Spleen (tissue), 11 donors: ENCODE data around the gene NCOA1. TPM values are rescaled to one million over a fixed set of nuclear protein-coding genes. Genes with fewer than 3 reads are reported as not detected.

Experiments
- DNase-seq: peaks from one replicate; pipeline ENCODE4 v3.0.0-alpha.2; 2020
- H3K27ac ChIP-seq, 8 donors: fragments of 200-600 bp; sonication (generic) in 7 of 8; 1 replicate in 4 of 8; 2 replicates in 4 of 8; pipeline versions ENCODE4 v1.5.0 to v1.8.0; 2016 to 2021; ENCODE audit warnings: inconsistent platforms in 4 of 8, mild to moderate bottlenecking in 4 of 8, moderate library complexity in 1 of 8
- H3K27me3 ChIP-seq, 7 donors: fragments of 200-600 bp; sonication (generic) in 6 of 7; replicated peaks in 1 of 7; 1 replicate in 4 of 7; 2 replicates in 3 of 7; pipeline versions ENCODE4 v1.5.0 to v1.8.0; 2016 to 2021; ENCODE audit warnings: inconsistent platforms in 3 of 7, mild to moderate bottlenecking in 1 of 7
- H3K36me3 ChIP-seq, 6 donors: fragments of 200-600 bp; sonication (generic) in 5 of 6; 1 replicate in 4 of 6; 2 replicates in 2 of 6; pipeline versions ENCODE4 v1.5.0 to v1.8.0; 2016 to 2021; ENCODE audit warnings: inconsistent platforms in 2 of 6
- H3K4me1 ChIP-seq, 6 donors: fragments of 200-600 bp; sonication (generic) in 5 of 6; 1 replicate in 3 of 6; 2 replicates in 3 of 6; pipeline versions ENCODE4 v1.5.0 to v1.8.0; 2016 to 2021; ENCODE audit warnings: inconsistent platforms in 3 of 6
- H3K4me3 ChIP-seq, 8 donors: fragments of 200-600 bp; sonication (generic) in 7 of 8; 1 replicate in 4 of 8; 2 replicates in 4 of 8; pipeline versions ENCODE4 v1.5.0 to v1.8.0; 2016 to 2021; ENCODE audit warnings: inconsistent platforms in 4 of 8, mild to moderate bottlenecking in 4 of 8, moderate library complexity in 2 of 8
- H3K9me3 ChIP-seq, 8 donors: fragments of 200-600 bp; sonication (generic) in 7 of 8; 1 replicate in 4 of 8; 2 replicates in 4 of 8; pipeline versions ENCODE4 v1.5.0 to v1.8.0; 2016 to 2021; ENCODE audit warnings: inconsistent platforms in 4 of 8
- CTCF ChIP-seq, 11 experiments: fragments of 200-600 bp in 7 of 11; fragments of 450-650 bp in 4 of 11; sonication (generic) in 4 of 11; IDR thresholded peaks in 8 of 11; conservative IDR thresholded peaks in 3 of 11; 1 replicate in 7 of 11; 2 replicates in 4 of 11; pipeline versions ENCODE4 v1.4.0 to v1.8.0; 2016 to 2021; ENCODE audit warnings: antibody characterized with exemption in 11 of 11, inconsistent platforms in 4 of 11, mild to moderate bottlenecking in 1 of 11
- POLR2A ChIP-seq, 3 donors: fragments of 450-650 bp; IDR thresholded peaks; one replicate each; pipeline ENCODE4 v1.5.1; 2017; ENCODE audit warnings: antibody characterized with exemption in 3 of 3, mild to moderate bottlenecking in 1 of 3
- POLR2AphosphoS5 ChIP-seq, 3 donors: sonication (generic); formaldehyde crosslinking; IDR thresholded peaks; one replicate each; pipeline ENCODE4 v1.5.1; 2017; ENCODE audit warnings: antibody characterized with exemption in 3 of 3
- WGBS, 5 donors: extraction: QIAGEN DNeasy Blood & Tissue Kit in 3 of 5; methylation state at CpG; one replicate each; pipeline versions ENCODE4 v1.1.5 to v1.1.7; 2013 to 2018; 5-methylcytosine and 5-hydroxymethylcytosine counted together
- intact Hi-C: fragments of 100-400 bp; cut with DNase I; formaldehyde crosslinking; loops from one replicate; pipeline ENCODE4 v1.15.0; 2023; ENCODE audit warnings: low total_unique reads
- polyA plus RNA-seq, 3 donors: library from polyadenylated mRNA; stranded (reverse); fragments of 200-250 nt; gene quantifications; one replicate each; pipeline ENCODE4 v1.2.1, GENCODE V29; 2013
- total RNA-seq, 7 donors: library from RNA; depleted of rRNA in 3 of 7; stranded (reverse); fragments of >200 nt in 3 of 7; fragmentation: NEBNext Ultra II Directional in 4 of 7; extraction: Animal tissue kit (Norgen Biotek cat#: 25700) in 4 of 7; gene quantifications; one replicate each; pipeline versions ENCODE4 v1.1.0 to v1.2.1, GENCODE V29; 2016 to 2021
- donor health status: healthy with polysubstance abuse.
- donor health status: DM: no; HTN: no; CAD: no; lungs with moderate emphysema.
- donor health status: DM: no; HTN: no; CAD: no.
- donor health status: Bipolar disorder and iron deficiency.
- donor health status: healthy.
- donor health status: DM: no; HTN: no; CAD: no.
- donor health status: DM: yes; HTN: yes; CAD: no.

The NCOA1 gene
- total and polyA plus RNA-seq, 10 donors: 4.4 to 73.6 (median 54.4) TPM

GRCh38 chr2:24722141-24722790, 231.2 kb downstream of the NCOA1 start:
- no peaks in the 10 kb centered on the region for H3K27me3 ChIP-seq
- intact Hi-C loops: no loop called here
- peak overlapping the region in 1 of 8 donors; percentile 23 for H3K27ac ChIP-seq
- DNase-seq: no peak
- H3K4me1 ChIP-seq: peaks cover 0 to 9% (median 0%) of the 10 kb centered on the region in 6 donors
- H3K9me3 ChIP-seq: no peaks in the 10 kb centered on the region
- H3K4me3 ChIP-seq: no peak overlapping the region
- H3K36me3 ChIP-seq: peaks cover 0 to 32% (median 10%) of the 10 kb centered on the region in 6 donors
- WGBS, 5 donors: 87 to 95% (median 93%) methylated on average over 3 of the region's 3 CpGs
- no peak for TF ChIP-seq POLR2AphosphoS5 (IDR thresholded peaks at IDR 0.05)
- TF ChIP-seq POLR2A (IDR thresholded peaks at IDR 0.05): no peak
- TF ChIP-seq CTCF (IDR thresholded peaks at IDR 0.05 in 8 of 11, conservative IDR thresholded peaks at IDR 0.05 in 3 of 11): no peak

- no peaks in the 10 kb centered on the region for H3K27me3 ChIP-seq
- no peak overlapping the region for H3K27ac ChIP-seq
- H3K4me3 ChIP-seq: no peak overlapping the region
- WGBS, 5 donors: 91 to 95% (median 93%) methylated on average over 1 of the region's 1 CpG
- peaks cover 0 to 32% (median 10%) of the 10 kb centered on the region in 6 donors for H3K36me3 ChIP-seq
- H3K9me3 ChIP-seq: no peaks in the 10 kb centered on the region
- H3K4me1 ChIP-seq: peaks cover 0 to 9% (median 0%) of the 10 kb centered on the region in 6 donors
- DNase-seq: no peak
- TF ChIP-seq CTCF (IDR thresholded peaks at IDR 0.05 in 8 of 11, conservative IDR thresholded peaks at IDR 0.05 in 3 of 11): no peak
- TF ChIP-seq POLR2AphosphoS5 (IDR thresholded peaks at IDR 0.05): no peak
- no peak for TF ChIP-seq POLR2A (IDR thresholded peaks at IDR 0.05)
- intact Hi-C loops: no loop called here
Observed at GRCh38 chr2:24723191-24723590, 232.1 kb downstream of the NCOA1 start.

- no peaks in the 10 kb centered on the region for H3K9me3 ChIP-seq
- H3K4me1 ChIP-seq: peaks cover 0 to 9% (median 0%) of the 10 kb centered on the region in 6 donors
- H3K27me3 ChIP-seq: no peaks in the 10 kb centered on the region
- H3K36me3 ChIP-seq: peaks cover 0 to 32% (median 13%) of the 10 kb centered on the region in 6 donors
- TF ChIP-seq POLR2A (IDR thresholded peaks at IDR 0.05): no peak
- no peak for TF ChIP-seq POLR2AphosphoS5 (IDR thresholded peaks at IDR 0.05)
- no peak for TF ChIP-seq CTCF (IDR thresholded peaks at IDR 0.05 in 8 of 11, conservative IDR thresholded peaks at IDR 0.05 in 3 of 11)
- DNase-seq: no peak
- H3K27ac ChIP-seq: no peak overlapping the region
- intact Hi-C loops: no loop called here
- no peak overlapping the region for H3K4me3 ChIP-seq
Observed at GRCh38 chr2:24723665-24724064, 232.6 kb downstream of the NCOA1 start.

- intact Hi-C loops: no loop called here
- H3K4me1 ChIP-seq: peaks cover 0 to 9% (median 0%) of the 10 kb centered on the region in 6 donors
- peaks cover 0 to 38% (median 18%) of the 10 kb centered on the region in 6 donors for H3K36me3 ChIP-seq
- TF ChIP-seq POLR2A (IDR thresholded peaks at IDR 0.05) (no peak), POLR2AphosphoS5 (IDR thresholded peaks at IDR 0.05) (no peak)
- WGBS, 5 donors: 83 to 94% (median 89%) methylated on average over 4 of the region's 4 CpGs
- H3K27ac ChIP-seq: no peak overlapping the region
- no peaks in the 10 kb centered on the region for H3K9me3 ChIP-seq
- H3K4me3 ChIP-seq: no peak overlapping the region
- no peak for DNase-seq
- no peaks in the 10 kb centered on the region for H3K27me3 ChIP-seq
Observed at GRCh38 chr2:24724111-24724775, 233.2 kb downstream of the NCOA1 start.
